NCI-H2081 treated with DMSO at 0.1 percent for 48 hours (cell line): Measurements from ENCODE around the gene KCTD1.

Experiments
- DNase-seq: peaks from one replicate; lab custom pipeline; 2025; lab: John Stamatoyannopoulos, UW

KCTD1 gene

GRCh38 chr18:26548415-26549262, at the start of gene KCTD1:
KCTD1 (minus strand) TSS chr18:26548553; CDS start chr18:26548536, 17 bp downstream.
- DNase-seq = peak; percentile 24

DNA sequence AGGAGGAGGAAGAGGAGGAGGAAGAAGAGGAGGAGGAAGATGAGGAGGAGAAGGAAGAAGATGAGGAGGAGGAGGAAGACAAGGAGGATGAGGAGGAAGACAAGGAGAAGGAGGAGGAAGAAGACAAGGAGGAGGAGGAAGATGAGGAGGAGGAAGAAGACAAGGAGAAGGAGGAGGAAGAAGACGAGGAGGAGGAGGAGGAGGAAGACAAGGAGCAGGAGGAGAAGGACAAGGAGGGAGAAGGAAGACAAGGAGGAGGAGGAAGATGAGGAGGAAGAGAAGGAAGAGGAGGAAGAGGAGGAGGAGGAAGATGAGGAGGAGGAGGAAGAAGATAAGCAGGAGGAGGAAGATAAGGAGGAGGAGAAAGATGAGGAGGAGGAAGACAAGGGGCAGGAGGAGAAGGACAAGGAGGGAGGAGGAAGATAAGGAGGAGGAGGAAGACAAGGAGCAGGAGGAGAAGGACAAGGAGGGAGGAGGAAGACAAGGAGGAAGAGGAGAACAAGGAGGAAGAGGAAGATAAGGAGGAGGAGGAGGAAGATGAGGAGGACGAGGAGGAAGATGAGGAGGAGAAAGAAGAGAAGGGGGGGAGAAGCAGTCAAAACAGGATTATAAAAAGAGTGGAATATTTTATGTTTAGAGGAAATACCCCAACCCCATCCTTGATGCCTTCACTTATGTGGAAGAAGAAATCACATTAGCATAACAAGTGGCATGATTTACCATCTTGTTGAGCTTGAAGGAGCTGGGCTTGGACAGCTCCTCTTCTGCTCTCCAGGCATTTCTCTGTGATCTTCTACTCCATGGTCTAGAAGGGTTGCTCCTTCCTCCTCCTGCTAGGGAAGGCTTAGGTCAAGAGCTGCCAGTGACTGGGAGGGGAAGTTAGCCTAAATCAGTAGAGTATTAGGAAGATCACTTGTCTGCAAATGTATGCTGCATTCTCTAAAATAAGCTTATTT, 45.3 kb upstream of the KCTD1 start:
- DNase-seq = no peak

- no peak for DNase-seq
These were observed 36.4 kb upstream of the KCTD1 start for GRCh38 chr18:26584745-26585144.

GRCh38 chr18:26579941-26580618, 31.7 kb upstream of the KCTD1 start:
- DNase-seq = no peak

DNA sequence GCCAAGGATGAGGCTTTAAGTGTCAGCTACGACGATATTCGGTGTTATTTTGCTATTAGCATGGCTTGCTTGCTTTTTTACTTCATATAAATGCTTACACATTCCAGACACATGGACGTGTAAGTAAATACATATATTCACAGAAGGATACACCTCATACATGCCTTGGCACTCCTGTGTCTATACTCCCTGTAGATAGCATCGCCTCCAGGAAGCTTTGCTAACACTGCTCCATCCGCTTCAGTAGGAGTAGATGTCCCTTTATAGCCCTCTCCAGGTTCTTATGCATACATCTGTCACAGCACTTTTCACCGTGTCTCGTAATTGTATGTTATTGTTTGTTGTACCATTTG, 27.5 kb upstream of the KCTD1 start:
- no peak for DNase-seq

DNA sequence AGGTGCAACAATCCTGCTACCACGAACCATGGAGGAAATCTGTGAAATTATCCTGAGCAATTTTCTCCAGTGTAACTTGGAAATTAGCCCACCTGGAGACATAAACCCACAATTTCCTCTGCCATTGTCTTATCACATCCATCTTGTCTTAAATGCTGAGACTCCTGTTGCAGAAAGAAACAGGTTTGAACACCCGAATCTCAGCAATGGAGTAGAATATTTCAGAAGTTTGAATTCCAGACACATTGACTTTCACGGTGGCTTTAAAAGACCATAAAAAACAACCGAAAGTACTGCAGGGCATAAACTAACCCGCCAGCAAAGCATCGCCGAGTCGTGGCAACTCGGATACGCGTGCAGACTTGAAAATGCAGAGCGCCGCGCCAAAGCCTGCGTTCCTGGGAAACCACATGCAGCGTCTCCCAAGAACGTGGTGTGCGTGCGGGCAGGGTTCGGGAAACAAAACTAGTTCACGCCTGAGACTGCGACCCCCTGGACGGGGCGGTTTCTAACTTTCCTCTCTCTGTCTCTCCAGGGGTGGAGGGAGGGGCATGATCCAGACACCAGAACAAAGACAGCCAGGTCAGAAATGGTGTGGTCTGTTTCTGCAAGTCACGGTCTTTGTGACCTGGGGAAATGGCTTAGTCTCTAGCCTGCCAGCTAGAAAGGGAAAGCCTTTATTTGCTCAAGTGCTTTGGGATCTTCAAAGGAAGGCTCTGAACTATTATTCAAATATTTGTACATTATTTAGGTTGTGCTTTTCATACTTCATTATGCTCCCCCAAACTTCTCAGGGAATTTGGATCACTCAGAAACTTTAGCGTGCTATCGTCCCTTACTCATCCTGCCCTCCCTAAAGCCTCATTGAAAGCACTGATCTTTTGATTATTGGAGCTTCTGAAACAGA, 26.9 kb upstream of the KCTD1 start:
- peak; percentile 28 for DNase-seq

DNA sequence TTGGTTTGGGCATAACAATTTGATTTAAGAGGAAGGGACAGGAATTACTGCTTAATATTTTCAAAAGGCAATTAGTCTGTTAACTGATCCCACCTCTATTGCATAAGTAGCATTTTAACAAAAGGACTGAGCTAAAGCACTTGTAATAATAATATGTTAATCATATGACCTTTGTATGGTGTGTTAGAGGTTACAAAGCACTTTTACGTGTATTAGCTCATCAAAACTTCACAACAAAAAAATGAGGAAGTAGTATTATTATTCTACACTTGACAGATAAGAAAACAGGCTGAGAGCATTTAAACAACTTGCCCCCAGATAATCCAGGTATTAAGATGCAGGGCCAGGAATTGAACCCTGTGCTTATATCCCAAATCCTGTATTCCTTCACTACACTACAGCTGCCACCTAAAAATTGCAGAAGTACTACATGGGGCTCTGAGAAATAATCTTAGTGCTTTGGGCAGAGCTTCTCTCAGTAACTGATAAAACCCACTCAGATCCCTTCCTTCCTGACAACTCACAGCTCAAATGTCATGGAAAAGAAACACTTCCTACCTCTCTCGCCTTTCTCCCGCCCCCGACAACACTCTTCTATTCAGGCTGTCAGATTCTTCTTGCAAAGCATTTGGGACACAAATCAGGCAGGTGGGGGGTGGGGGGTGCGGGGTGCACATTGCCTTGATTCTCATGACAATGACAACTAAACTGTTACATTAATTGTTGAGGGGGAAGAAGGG, 20.7 kb upstream of the KCTD1 start:
- DNase-seq = no peak

- no peak for DNase-seq
These were observed 20.2 kb upstream of the KCTD1 start for GRCh38 chr18:26568513-26568912.

- no peak for DNase-seq
These were observed 18.7 kb upstream of the KCTD1 start for GRCh38 chr18:26566874-26567555.

DNA sequence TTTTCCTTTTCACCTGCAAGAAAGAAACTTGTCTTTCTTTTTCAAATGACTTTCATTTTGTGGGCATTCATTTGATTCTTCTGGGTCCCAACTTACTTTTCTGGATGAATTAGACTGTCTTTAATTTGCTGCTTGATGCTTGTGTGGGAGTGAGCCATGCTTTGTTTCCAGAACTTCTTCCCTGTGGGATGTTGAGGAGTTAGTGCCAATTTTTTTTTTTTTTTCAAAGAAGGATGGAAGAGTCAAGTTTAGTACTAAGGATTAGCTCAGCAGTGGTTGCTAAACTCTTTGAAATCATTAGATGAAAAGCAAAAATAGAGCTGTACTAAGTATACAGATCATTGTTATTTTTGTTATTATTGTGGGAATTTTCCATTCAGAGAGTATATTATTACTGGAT, 17.2 kb upstream of the KCTD1 start:
- DNase-seq = no peak

GRCh38 chr18:26563024-26563423, 14.7 kb upstream of the KCTD1 start:
- DNase-seq = no peak

DNA sequence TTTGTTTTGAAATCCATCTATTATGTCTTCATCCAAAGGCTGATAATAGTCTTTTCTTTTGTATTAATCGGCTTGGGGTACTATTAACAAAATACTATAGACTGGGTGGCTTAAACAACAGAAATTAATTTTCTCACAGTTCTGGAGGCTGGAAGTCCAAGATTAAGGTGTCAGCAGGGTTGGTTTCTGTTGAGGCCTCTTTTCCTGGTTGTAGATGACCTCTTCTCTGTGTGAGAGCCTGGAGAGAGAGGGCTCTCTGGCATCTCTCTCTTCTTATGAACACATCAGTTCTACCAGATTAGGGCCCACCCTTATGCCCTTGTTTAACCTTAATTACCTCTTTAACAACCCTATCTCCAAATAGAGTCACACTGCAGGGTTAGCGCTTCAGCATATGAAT, 14.2 kb upstream of the KCTD1 start:
- DNase-seq = no peak

- no peak for DNase-seq
These were observed 13.4 kb upstream of the KCTD1 start for GRCh38 chr18:26561769-26562168.

GRCh38 chr18:26556573-26556972, 8.2 kb upstream of the KCTD1 start:
- no peak for DNase-seq

GRCh38 chr18:26555804-26556553, 7.6 kb upstream of the KCTD1 start:
- no peak for DNase-seq

- DNase-seq = no peak
These were observed 5.6 kb upstream of the KCTD1 start for GRCh38 chr18:26553943-26554342.

DNA sequence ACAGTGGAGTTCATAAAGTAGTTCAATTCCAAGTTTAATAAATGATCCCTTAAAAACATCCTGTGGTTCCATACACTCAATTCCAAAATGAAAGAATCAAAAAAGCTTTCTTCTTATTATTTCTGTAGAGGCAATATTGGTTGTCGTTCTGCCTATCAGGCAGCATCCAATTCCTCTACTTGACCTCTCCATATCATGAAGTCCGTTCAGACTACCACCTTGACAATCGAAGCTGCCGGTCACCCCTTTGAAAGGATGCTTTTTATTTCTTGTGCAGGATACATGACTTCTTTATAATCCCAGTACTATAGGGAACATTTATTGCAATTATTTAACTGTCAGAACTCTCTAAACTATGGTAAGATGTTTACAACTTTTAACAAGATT, 3.3 kb upstream of the KCTD1 start:
- no peak for DNase-seq

DNA sequence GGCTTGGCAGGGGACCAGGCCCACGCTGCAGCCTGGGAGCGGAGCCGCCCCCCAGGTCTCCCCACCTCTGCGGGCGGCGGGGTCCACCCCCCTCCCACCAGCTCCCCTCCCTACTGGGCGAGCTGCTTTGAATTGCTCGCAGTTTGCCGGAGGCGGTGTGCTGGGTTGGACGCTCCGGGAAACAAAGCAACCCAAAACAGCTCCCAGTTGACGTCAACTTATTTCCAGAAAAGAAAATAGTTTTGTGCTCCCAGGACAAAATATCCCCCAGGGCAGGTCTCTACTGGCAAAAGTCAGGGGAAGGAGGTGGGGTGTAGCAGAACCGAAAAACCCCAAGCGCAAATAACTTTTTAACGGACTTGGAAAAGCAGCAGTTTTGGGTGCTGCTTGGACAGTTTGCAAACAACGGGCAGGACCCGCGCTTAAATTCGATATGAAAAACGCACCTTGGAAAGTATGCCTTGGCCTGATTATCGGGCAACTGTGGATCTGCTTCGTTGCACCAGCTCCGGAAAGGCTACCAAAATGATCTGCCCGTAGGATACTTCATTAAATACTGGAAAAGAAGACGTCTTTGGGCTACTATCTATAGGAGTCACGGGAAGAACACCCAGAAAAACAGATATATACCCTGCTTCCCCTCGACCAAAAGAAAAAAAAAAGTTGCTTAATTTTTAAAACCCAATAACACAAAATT, 2.8 kb upstream of the KCTD1 start:
- no peak for DNase-seq
